ENCODE measurements around the gene DHCR7. TPM values are rescaled to one million over a fixed set of nuclear protein-coding genes. Genes with fewer than 3 reads are reported as not detected.
A peak's percentile ranks its signal among the peaks of the same experiment; 100 is the strongest.

DHCR7 gene
- total and polyA plus RNA-seq, 2 donors from 2014 or later = 17.8 to 35.2 TPM

DNA sequence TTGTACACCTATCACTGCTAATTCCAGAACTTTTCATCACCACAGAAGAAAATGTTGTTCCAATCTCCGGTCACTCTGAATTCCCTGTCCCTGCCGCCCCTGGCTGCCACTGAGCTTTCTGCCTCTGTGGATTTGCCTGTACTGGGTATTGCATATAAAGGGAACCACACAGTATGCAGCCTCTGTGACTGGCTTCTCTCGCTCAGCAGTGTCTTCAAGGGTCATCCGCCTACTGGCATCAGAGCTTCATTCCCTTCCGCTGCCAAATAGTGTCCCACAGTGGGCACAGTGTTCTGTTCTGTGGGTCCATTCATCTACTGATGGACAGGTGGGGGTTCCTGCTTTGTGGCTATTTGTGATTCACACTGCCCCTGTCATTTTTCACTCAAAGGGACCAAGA lies 5.3 kb downstream of the DHCR7 start:
- Histone ChIP-seq H3K9me3 (ENCODE audit: control insufficient read depth in 2 of 3, insufficient read depth in 1 of 3, low read length in 3 of 3) (no peaks in the 10 kb centered on the region), H3K27ac (ENCODE audit: low read depth in 2 of 2, low read length in 2 of 2) (no peak overlapping the region), H3K9ac (ENCODE audit: low read length in 3 of 3) (no peak overlapping the region), H3K4me3 (ENCODE audit: low read length in 3 of 3) (no peak overlapping the region), H3K36me3 (ENCODE audit: control insufficient read depth in 2 of 3, insufficient read depth in 3 of 3, low read length in 3 of 3) (peaks cover 0 to 12% (median 4%) of the 10 kb centered on the region in 3 donors), H3K4me1 (ENCODE audit: control insufficient read depth in 2 of 3, insufficient read depth in 2 of 3, low read depth in 1 of 3, low read length in 3 of 3) (peaks cover 0 to 4% (median 0%) of the 10 kb centered on the region in 3 donors), H3K27me3 (ENCODE audit: control insufficient read depth, insufficient read depth, low read length) (no peaks in the 10 kb centered on the region)
- intact Hi-C loops (cut with DNase I) = no loop called here
- DNase-seq (peak in 1 of 5 donors; percentile 25), FAIRE-seq (no peak)
- TF ChIP-seq, protein P1, sequence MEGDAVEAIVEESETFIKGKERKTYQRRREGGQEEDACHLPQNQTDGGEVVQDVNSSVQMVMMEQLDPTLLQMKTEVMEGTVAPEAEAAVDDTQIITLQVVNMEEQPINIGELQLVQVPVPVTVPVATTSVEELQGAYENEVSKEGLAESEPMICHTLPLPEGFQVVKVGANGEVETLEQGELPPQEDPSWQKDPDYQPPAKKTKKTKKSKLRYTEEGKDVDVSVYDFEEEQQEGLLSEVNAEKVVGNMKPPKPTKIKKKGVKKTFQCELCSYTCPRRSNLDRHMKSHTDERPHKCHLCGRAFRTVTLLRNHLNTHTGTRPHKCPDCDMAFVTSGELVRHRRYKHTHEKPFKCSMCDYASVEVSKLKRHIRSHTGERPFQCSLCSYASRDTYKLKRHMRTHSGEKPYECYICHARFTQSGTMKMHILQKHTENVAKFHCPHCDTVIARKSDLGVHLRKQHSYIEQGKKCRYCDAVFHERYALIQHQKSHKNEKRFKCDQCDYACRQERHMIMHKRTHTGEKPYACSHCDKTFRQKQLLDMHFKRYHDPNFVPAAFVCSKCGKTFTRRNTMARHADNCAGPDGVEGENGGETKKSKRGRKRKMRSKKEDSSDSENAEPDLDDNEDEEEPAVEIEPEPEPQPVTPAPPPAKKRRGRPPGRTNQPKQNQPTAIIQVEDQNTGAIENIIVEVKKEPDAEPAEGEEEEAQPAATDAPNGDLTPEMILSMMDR (IDR thresholded peaks at IDR 0.05; ENCODE audit: borderline replicate concordance, extremely low read depth, insufficient read depth) = no peak

DNA sequence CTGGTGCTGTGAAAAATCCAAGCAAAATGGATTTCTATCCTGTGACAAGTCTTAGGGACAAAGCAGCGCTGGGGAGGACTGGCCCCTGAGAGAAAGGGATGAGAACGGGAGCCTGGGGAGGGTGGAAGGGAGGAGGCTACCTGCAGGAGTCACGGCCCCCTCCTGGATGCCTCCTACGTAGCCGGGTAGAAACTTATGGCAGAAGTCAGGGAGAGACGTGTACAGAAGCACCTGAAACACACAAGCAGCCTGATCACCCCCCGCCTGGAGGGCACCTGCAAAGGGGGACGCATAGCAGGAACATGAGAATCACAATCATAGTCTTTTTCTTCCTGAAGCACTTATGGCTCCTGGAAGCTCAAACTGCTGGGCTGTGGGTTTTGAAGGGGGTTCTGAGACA lies 6.1 kb downstream of the DHCR7 start:
- H3K4me3 ChIP-seq (ENCODE audit: low read length in 3 of 3) = no peak overlapping the region
- H3K4me1 ChIP-seq (ENCODE audit: control insufficient read depth in 2 of 3, insufficient read depth in 2 of 3, low read depth in 1 of 3, low read length in 3 of 3) = no peaks in the 10 kb centered on the region
- H3K27me3 ChIP-seq (ENCODE audit: control insufficient read depth, insufficient read depth, low read length) = no peaks in the 10 kb centered on the region
- no peak overlapping the region for H3K27ac ChIP-seq (ENCODE audit: low read depth in 2 of 2, low read length in 2 of 2)
- FAIRE-seq (no peak), DNase-seq (peak in 1 of 5 donors; percentile 44)
- H3K36me3 ChIP-seq (ENCODE audit: control insufficient read depth in 2 of 3, insufficient read depth in 3 of 3, low read length in 3 of 3) = peaks cover 0 to 12% (median 4%) of the 10 kb centered on the region in 3 donors
- H3K9me3 ChIP-seq (ENCODE audit: control insufficient read depth in 2 of 3, insufficient read depth in 1 of 3, low read length in 3 of 3) = no peaks in the 10 kb centered on the region
- intact Hi-C loops (cut with DNase I) = no loop called here
- H3K9ac ChIP-seq (ENCODE audit: low read length in 3 of 3) = no peak overlapping the region
- TF ChIP-seq, protein P1 (IDR thresholded peaks at IDR 0.05; ENCODE audit: borderline replicate concordance, extremely low read depth, insufficient read depth) = no peak

DNA sequence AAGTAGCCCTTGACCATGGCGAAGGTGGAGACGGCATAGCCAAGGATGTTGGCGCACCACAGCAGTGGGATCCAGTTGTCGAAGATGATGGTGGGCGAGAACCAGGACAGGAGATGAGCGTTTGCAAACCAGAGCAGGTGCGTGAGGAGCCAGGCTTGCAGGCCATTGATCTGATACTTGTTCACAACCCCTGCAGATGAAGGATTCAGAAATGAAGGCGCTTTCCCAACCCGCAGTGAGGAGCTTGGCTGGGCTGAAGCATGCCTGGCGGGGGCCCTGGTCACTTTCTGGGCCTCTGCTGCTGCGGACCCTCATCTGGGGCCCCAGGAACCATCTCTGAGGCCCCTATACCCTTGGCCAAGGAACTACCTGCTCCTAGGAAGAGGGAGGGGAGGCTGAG lies 6.9 kb downstream of the DHCR7 start:
- Histone ChIP-seq H3K9me3 (ENCODE audit: control insufficient read depth in 2 of 3, insufficient read depth in 1 of 3, low read length in 3 of 3) (no peaks in the 10 kb centered on the region), H3K36me3 (ENCODE audit: control insufficient read depth in 2 of 3, insufficient read depth in 3 of 3, low read length in 3 of 3) (peaks cover 0 to 12% (median 4%) of the 10 kb centered on the region in 3 donors), H3K4me1 (ENCODE audit: control insufficient read depth in 2 of 3, insufficient read depth in 2 of 3, low read depth in 1 of 3, low read length in 3 of 3) (no peaks in the 10 kb centered on the region), H3K4me3 (ENCODE audit: low read length in 3 of 3) (no peak overlapping the region), H3K9ac (ENCODE audit: low read length in 3 of 3) (no peak overlapping the region), H3K27me3 (ENCODE audit: control insufficient read depth, insufficient read depth, low read length) (no peaks in the 10 kb centered on the region), H3K27ac (ENCODE audit: low read depth in 2 of 2, low read length in 2 of 2) (no peak overlapping the region)
- TF ChIP-seq, protein P1 (IDR thresholded peaks at IDR 0.05; ENCODE audit: borderline replicate concordance, extremely low read depth, insufficient read depth) = no peak
- no peak for FAIRE-seq
- no peak for DNase-seq
- intact Hi-C loops (cut with DNase I) = no loop called here
